Activated CD8-positive, alpha-beta memory T cell treated with anti-CD3 and anti-CD28 coated beads for 48 hours (primary cell): Measurements from ENCODE around the gene WNT7B.

Experiments
- DNase-seq, 3 experiments: peaks; one replicate each; pipeline ENCODE4 v3.0.0-alpha.2; 2020; ENCODE audit warnings: low read depth in 2 of 3, low spot score in 2 of 3

Gene WNT7B

GRCh38 chr22:45878051-45878781 is 98.7 kb downstream of the WNT7B start:
- DNase-seq = no peak

- DNase-seq = no peak
Observed at GRCh38 chr22:45877651-45878050, 99.3 kb downstream of the WNT7B start.

- DNase-seq = no peak
Observed at GRCh38 chr22:45877036-45877380, 100.0 kb downstream of the WNT7B start.

GRCh38 chr22:45876136-45877035 is 100.6 kb downstream of the WNT7B start:
- no peak for DNase-seq

- no peak for DNase-seq
Observed at GRCh38 chr22:45872659-45873263, 104.2 kb downstream of the WNT7B start.

- no peak for DNase-seq
Observed at GRCh38 chr22:45871721-45872120, 105.2 kb downstream of the WNT7B start.
